NK-92 treated with Interleukin-12 subunit alpha and Interleukin-12 subunit beta, amount 100 ng/mL, for 24 hours (cell line): ENCODE measurements around the gene TRMT2A.

Source experiments
- DNase-seq: peaks from one replicate; lab custom pipeline; 2025; lab: John Stamatoyannopoulos, UW

The TRMT2A gene

GRCh38 chr22:20118300-20119020 is 1.4 kb upstream of the TRMT2A start:
- DNase-seq = no peak

GRCh38 chr22:20117633-20118299 is 740 bp upstream of the TRMT2A start:
- DNase-seq = peak; percentile 31

- no peak for DNase-seq
These were observed 563 bp downstream of the TRMT2A start for GRCh38 chr22:20116376-20116950.

GRCh38 chr22:20115691-20116375 is 1.2 kb downstream of the TRMT2A start, which contains the start of gene RANBP1:
TSS of gene RANBP1 (plus strand) at chr22:20116104. CDS start at chr22:20116185, 81 bp downstream.
- no peak for DNase-seq

GRCh38 chr22:20114506-20115475 is 2.2 kb downstream of the TRMT2A start:
- DNase-seq = no peak

GRCh38 chr22:20113551-20114310 is 3.3 kb downstream of the TRMT2A start:
- no peak for DNase-seq

- no peak for DNase-seq
These were observed 4.2 kb downstream of the TRMT2A start for GRCh38 chr22:20112623-20113511.

- no peak for DNase-seq
These were observed 5.1 kb downstream of the TRMT2A start for GRCh38 chr22:20111689-20112622.

- no peak for DNase-seq
These were observed 5.9 kb downstream of the TRMT2A start for GRCh38 chr22:20111045-20111688.

- DNase-seq = no peak
These were observed 6.6 kb downstream of the TRMT2A start for GRCh38 chr22:20110359-20110985.

GRCh38 chr22:20109411-20110358 is 7.3 kb downstream of the TRMT2A start:
- no peak for DNase-seq

GRCh38 chr22:20108757-20109230 is 8.2 kb downstream of the TRMT2A start:
- DNase-seq = no peak

GRCh38 chr22:20107951-20108756 is 8.9 kb downstream of the TRMT2A start:
- DNase-seq = no peak

- no peak for DNase-seq
These were observed 9.5 kb downstream of the TRMT2A start for GRCh38 chr22:20107471-20107901.

GRCh38 chr22:20106849-20107237 is 10.2 kb downstream of the TRMT2A start:
- no peak for DNase-seq
